Right lobe of liver (tissue), 4 donors: ENCODE results near the gene SLC35C1.

ENCODE experiments used
- POLR2A ChIP-seq: fragments of 450-650 bp; IDR thresholded peaks from one replicate; pipeline ENCODE4 v1.6.1; 2017; ENCODE audit warnings: antibody characterized with exemption, mild to moderate bottlenecking
- TF ChIP-seq, protein P1 (sequence below), 4 donors: fragments of 200-600 bp in 3 of 4; fragments of 450-650 bp in 1 of 4; IDR thresholded peaks; one replicate each; pipeline versions ENCODE4 v1.5.1 to v1.8.0; 2016 to 2022; ENCODE audit warnings: antibody characterized with exemption in 4 of 4, mild to moderate bottlenecking in 2 of 4
- donor health status: DM: no; HTN: no; CAD: no.
- donor health status: DM: no; HTN: no; CAD: no.
- donor health status: DM: no; HTN: yes; CAD: no.

DNA sequence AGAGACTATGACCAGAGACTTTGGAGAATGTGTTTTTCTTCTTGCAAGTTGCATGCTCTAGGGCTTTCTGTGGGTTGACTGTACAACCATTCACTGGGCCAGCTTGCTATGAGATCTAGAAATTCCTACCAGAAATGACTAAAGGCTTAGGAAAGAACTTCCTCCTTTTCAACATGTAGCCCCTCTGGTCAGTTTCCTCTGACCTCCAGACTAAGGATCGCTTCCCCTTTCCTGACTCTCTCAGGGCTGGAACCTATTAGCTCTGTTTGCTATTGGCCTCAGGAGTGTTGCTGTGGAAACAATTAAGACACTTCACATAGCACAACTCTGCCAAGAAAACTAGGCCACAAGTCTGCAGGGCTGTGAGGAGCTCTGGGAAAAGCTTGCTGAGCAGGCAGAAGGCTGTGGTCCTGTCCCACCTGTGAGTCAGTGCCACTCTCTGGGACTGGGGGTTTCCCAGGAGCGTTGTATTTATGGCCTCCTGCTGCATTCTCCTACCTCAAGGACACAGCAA lies 53.1 kb downstream of the SLC35C1 start:
- TF ChIP-seq, protein P1, sequence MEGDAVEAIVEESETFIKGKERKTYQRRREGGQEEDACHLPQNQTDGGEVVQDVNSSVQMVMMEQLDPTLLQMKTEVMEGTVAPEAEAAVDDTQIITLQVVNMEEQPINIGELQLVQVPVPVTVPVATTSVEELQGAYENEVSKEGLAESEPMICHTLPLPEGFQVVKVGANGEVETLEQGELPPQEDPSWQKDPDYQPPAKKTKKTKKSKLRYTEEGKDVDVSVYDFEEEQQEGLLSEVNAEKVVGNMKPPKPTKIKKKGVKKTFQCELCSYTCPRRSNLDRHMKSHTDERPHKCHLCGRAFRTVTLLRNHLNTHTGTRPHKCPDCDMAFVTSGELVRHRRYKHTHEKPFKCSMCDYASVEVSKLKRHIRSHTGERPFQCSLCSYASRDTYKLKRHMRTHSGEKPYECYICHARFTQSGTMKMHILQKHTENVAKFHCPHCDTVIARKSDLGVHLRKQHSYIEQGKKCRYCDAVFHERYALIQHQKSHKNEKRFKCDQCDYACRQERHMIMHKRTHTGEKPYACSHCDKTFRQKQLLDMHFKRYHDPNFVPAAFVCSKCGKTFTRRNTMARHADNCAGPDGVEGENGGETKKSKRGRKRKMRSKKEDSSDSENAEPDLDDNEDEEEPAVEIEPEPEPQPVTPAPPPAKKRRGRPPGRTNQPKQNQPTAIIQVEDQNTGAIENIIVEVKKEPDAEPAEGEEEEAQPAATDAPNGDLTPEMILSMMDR (IDR thresholded peaks at IDR 0.05), result no peak
- no peak for TF ChIP-seq POLR2A
